GM12875 (cell line): ENCODE measurements around the gene ACACA.

Source experiments
- H3K4me3 ChIP-seq: one replicate; pipeline ENCODE4 v1.5.1; 2011; ENCODE audit warnings: low read depth, low read length, control low read depth
- TF ChIP-seq, protein P1 (sequence below): IDR thresholded peaks from 2 replicates; pipeline ENCODE4 v1.5.1; 2011; ENCODE audit warnings: low read depth, mild to moderate bottlenecking, control low read depth, inconsistent platforms, low read length, moderate library complexity, borderline replicate concordance; ENCODE audit not compliant: insufficient read depth

Gene ACACA

DNA sequence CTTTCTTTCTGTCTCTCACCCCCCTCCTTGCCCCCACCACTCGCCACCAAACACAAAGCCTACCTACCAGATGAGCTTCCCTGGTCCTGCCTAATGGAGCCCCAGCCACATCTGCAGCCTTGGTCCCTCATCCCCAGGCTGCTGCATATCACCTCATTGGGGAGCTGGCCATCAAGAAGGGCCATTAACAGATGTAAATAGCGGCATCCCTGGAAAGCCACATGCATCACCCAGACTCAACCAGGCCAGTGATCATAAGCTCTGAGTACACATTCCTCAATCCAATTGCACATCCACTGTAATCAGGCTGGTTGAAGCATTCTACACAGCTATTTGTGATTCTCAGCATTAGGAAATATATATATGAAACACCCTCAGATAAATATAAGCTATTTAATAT lies 242.6 kb downstream of the ACACA start:
- TF ChIP-seq, protein P1, sequence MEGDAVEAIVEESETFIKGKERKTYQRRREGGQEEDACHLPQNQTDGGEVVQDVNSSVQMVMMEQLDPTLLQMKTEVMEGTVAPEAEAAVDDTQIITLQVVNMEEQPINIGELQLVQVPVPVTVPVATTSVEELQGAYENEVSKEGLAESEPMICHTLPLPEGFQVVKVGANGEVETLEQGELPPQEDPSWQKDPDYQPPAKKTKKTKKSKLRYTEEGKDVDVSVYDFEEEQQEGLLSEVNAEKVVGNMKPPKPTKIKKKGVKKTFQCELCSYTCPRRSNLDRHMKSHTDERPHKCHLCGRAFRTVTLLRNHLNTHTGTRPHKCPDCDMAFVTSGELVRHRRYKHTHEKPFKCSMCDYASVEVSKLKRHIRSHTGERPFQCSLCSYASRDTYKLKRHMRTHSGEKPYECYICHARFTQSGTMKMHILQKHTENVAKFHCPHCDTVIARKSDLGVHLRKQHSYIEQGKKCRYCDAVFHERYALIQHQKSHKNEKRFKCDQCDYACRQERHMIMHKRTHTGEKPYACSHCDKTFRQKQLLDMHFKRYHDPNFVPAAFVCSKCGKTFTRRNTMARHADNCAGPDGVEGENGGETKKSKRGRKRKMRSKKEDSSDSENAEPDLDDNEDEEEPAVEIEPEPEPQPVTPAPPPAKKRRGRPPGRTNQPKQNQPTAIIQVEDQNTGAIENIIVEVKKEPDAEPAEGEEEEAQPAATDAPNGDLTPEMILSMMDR: no peak
- no peak overlapping the region for H3K4me3 ChIP-seq

DNA sequence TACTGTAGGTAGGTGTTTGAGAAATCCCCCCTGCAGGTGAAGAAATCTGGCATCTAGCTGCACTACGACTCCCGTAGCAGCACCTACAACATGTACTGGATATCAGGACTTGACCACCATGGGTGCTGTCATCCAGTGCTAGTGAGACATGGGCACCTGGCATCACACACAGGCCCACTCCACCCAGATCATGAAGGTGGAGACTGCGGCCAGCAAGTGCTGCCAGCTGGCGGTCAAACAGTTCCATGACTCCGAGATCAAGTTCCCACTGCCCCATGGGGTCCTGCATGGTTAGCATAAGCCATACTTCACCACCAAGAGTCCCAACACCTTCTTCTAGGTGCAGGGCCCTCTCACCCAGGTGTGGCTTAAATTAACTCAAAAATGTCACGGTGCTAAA lies 243.8 kb downstream of the ACACA start:
- no peak overlapping the region for H3K4me3 ChIP-seq
- TF ChIP-seq, protein P1: no peak

DNA sequence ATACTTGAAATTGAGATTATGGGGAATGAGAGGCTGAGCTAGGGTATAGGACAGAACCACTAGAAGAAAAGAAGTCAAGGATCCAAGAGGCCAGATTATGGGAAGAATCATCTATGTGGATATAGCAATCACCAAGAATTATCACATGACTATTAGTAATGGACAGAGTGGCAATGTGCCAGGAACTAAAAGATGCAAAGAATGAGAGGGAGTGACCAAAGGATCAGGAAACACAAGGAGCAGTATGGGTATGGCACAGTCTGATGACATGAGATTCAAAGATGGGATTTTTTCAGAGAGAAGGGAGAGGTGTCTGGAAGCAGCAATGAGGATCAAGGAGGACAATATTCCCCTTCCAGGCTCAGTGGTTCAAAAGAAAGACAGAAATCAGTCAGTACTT lies 245.7 kb downstream of the ACACA start:
- TF ChIP-seq, protein P1: no peak
- no peak overlapping the region for H3K4me3 ChIP-seq

DNA sequence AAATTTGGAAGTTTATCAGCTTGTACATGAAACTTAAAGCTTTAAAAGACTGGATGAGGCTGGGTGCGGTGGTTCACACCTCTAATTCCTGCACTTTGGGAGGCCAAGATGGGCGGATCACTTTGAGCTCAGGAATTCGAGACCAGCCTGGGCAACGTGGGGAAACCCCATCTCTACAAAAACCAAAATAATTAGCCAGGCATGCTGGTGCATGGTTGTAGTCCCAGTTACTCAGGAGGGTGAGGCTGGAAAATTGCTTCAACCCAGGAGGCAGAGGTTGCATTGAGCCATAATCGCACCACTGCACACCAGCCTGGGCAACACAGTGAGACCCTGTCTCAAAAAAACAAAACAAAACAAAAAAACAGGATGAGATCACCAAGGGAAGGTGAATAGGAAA lies 248.3 kb downstream of the ACACA start:
- TF ChIP-seq, protein P1: no peak
- H3K4me3 ChIP-seq: no peak overlapping the region

DNA sequence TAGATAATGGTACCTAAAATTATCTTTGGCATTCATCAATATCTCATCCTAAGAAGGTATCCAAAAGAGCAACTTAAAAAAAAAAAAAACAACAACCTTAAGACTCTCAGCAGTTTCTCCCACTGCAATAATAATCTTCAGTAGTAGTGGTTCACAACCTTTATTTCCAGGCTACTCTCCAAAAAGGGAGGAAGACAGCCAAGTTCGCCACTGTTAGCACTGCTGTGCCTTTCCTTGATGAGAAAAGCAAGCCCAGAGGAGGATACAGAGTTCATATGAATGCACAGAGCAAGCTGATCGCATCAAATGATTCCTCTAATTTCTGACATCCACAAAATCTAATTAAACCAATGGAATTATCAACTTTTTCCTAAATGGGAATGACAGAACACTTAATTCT lies 258.5 kb downstream of the ACACA start:
- TF ChIP-seq, protein P1: no peak
- H3K4me3 ChIP-seq: no peak overlapping the region

DNA sequence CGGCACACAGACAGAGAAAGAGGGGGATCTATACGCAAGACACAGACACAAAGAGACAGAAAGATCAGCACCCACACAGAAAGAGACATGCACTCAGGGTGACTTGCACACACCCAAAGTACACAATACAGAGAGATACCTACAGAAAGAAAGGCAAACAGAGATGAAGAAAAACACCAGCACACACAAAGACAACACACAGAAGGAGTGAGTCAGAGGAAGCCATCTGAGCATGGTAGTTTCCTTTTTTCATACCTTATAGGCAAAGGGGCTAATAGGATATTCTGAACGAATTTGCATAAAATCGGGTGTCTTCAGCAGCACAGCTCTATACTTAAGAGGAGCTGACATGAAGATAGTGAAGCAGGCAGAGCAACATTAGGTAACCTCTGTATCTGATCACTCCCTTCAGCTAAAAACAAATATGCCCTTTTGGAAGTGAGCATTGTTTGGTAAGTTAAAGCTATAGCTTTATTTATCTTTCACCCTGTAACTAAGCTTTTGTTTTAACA lies 259.3 kb downstream of the ACACA start:
- peak overlapping the region; percentile 8 for H3K4me3 ChIP-seq
- TF ChIP-seq, protein P1: no peak

DNA sequence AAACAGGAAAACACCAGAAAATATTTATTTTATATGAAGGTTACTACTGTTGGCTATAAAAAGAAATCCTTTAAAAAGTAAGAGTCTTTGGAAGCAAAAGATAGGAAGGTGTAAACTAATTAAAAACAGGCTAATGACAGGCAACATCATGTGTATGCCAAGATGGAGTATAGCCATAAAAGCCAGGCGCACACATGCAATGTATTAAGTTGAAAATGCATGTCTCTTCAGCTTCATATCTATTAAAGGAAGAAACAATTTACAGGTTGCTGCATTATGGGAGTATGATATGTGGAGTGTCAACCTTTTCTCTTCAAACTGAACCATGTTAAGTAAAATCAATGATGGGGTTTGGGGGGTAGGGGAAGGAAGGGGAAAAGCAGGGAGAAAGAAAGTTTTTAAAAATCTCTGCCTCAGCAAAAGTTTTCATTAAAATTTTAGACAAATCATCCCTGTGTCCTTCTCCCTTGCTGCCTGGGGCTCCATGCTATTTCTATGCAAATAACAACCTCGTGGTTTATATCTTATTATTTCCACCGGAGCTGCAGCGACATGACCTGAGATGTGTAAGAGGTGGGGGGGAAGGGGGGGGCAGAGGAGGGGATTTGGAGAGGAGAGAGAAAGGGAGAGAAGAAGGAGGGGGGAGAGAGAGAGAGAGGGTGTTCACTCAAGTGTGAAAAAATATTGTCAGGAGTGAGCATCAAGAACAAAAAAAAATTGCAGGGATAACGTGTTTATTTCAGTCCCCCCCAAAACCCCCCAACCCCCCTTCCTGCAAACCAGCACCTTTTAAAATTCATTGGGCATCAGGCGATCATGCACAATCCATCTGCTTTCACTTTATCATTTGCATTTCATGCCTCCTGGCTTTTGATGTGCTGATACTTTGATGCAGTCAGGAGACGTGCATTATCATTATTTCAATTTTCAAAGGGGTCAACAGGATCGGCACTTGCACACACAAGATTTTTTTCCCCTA lies 260.3 kb downstream of the ACACA start:
- TF ChIP-seq, protein P1: no peak
- no peak overlapping the region for H3K4me3 ChIP-seq
